ENCODE measurements around the gene HEY2.

- no peak for TF ChIP-seq POLR2A (IDR thresholded peaks at IDR 0.05; ENCODE audit: low read depth, low read length)
- TF ChIP-seq POLR2AphosphoS5 (IDR thresholded peaks at IDR 0.05; ENCODE audit: low read depth, low read length): no peak
- no peak for TF ChIP-seq TAF1 (IDR thresholded peaks at IDR 0.05; ENCODE audit: borderline replicate concordance, low read depth, low read length)
Observed at GRCh38 chr6:125792680-125793079, 43.2 kb downstream of the HEY2 start.
